GM19043 (cell line): ENCODE data around the gene MIOX.
"Not testable (repeated sequence)": the region's sequence is repeated elsewhere in the genome, so short reads cannot be mapped to it uniquely, and the experiment has no call there.

Source experiments
- ATAC-seq: cut with Tn5 transposase; IDR thresholded peaks from one replicate; pipeline ENCODE4 v1.9.1; 2021; ENCODE audit warnings: low read depth; ENCODE audit not compliant: unreplicated experiment

MIOX gene

DNA sequence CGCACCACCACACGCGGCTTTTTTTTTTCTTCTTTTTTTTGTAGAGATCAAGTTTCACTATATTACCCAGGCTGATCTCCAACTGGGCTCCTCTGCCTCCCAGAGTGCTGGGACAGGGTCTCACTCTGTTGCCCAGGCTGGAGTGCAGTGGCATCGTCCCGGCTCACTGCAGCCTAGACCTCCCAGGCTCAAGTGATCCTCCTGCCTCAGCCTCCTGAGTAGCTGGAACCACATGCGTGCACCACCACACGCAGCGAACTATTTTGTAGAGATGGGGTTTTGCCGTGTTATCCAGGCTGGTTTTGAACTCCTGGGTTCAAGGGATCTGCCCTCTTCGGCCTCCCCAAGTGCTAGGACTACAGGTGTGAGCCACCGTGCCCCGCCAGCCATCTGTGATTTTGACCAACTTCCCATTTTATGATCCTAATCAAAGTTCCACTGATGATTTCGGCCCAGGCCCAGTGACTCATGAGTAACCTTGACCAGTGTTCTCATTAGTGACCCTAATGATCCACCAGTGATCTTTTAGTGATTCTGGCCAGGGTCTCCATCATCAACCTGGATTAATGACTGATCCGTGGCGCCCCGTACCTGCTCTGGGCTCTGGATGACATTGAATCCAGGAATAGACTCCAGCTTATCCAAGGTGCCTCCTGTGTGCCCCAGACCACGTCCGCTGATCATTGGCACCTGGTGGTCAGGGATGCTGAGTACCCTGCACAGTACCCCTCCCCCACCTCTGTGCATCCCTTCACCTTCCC, 41.4 kb downstream of the MIOX start:
- no peak for ATAC-seq

GRCh38 chr22:50528682-50529415, 42.2 kb downstream of the MIOX start:
- ATAC-seq = no peak

DNA sequence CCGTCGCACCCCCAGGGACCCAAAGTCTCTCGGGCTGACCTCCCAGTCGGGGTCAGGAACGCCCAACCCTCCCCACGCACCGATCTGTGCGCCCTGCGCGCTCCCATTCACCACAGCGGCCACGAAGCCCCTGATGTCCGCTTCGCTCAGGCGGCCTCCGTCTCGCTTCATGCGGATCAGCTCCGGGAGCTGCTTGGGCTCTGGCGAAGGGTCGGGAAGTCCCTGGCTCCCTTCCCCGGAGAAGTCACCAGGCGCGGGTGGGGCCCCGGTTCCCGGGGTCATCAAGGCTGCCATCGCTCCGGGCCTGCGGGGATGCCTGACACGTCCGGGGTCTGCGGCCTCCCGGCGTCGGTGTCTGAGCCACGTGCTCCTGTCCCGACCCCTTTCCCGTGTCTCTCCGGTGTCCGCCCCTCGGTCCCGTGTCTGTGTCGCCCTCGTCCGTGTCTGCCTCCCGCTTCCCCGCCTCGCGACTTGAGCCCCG, 42.8 kb downstream of the MIOX start:
- ATAC-seq = no peak

DNA sequence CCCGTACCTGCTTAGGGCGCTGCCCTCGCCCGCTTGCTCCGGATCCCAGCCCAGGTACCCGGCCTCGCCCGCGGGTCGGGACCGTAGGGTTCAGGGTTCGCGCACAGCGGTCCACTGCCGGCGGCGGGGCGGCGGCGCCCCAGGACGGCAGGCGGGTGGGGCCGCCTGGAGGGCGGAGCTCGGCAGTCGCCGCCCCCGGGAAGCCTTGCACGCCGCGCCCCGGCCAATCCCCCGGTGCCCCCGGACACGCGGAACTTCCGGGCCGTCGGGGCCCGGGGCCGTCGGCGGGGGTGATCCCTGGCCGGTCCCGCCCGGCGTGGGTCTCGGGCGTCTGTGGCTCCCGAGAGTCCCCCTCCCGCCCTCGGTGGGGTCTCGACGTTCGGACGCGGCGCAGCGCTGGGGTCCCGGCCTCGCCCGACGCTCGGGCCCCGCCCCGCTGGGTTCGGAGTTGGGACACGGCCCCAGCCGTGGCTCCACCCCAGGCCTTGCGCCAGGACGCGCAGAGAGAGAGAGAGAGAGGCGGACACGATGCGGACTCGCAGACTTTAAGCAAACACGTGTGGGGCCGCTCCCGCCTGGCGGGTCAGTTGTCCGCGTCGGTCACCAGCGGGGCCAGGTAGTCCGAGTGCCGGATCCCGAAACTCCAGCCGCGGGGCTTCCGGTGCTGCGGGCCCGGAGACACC, 43.4 kb downstream of the MIOX start, which contains the start of gene TYMP:
TSS of gene TYMP (minus strand) at position 116 of the 683 bp plus-strand sequence. CDS start 303 bp downstream, outside the sequence.
- ATAC-seq = no peak

DNA sequence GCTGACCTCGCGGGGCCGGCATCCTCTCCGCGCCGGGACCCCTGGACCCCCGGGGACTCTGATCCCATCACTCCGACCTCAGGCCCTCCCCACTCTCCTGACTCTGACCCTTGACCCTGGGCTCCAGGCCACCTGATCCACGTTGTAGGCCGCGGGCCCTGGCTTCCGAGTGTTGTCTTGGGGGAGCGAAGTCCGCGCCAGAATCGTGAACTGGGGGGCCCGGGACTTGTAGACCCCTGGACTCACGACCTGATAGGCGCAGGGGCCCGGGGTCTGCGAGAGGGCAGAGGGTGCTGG, 43.9 kb downstream of the MIOX start:
- no peak for ATAC-seq

- no peak for ATAC-seq
Observed at GRCh38 chr22:50530877-50531545, 44.4 kb downstream of the MIOX start.

GRCh38 chr22:50531546-50531961, 44.9 kb downstream of the MIOX start:
- ATAC-seq = no peak

- ATAC-seq = no peak
Observed at GRCh38 chr22:50531962-50532674, 45.5 kb downstream of the MIOX start.

- ATAC-seq = no peak
Observed at GRCh38 chr22:50532824-50533796, 46.5 kb downstream of the MIOX start.

- not testable (repeated sequence) for ATAC-seq
Observed at GRCh38 chr22:50533856-50534711, 47.4 kb downstream of the MIOX start.

DNA sequence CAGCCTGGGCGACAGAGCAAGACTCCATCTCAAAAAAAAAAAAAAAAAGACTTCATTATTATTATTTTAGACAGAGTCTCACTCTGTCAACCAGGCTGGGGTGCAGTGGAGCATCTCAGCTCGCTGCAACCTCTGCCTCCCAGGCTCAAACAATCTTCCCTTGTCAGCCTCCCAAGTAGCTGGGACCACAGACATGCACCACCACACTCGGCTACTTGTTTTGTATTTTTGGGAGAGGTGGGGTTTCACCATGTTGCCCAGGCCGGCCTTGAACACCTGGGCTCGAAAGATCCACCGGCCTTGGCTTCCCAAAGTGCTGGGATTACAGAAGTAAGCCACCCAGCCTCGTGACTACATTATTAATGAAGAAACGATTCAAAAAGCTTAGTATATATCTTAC, 48.5 kb downstream of the MIOX start:
- no peak for ATAC-seq

- no peak for ATAC-seq
Observed at GRCh38 chr22:50536226-50536625, 49.6 kb downstream of the MIOX start.

DNA sequence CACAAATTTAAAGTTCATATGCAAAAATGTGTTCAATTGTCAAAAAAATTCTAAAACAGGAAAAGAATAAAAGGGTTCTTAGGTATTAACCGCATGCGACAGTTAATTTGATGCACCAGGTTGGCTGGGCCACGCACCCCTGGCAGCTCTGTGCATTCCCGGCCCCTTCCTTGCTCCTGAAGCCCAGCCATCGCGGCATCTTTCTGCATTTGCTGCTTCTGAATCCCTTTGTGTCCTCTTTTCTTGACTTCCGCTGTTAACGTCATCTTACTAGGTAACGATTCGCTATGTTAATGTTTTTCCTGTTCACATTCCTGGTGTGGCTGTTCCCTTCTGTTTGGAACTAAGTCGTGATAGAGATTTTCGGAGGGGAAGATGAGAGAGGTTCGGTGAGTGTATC, 51.1 kb downstream of the MIOX start:
- ATAC-seq = no peak
